ENCODE data around the gene TPRG1L.
"Not testable (repeated sequence)": the region's sequence is repeated elsewhere in the genome, so short reads cannot be mapped to it uniquely, and the experiment has no call there.

The TPRG1L gene

DNA sequence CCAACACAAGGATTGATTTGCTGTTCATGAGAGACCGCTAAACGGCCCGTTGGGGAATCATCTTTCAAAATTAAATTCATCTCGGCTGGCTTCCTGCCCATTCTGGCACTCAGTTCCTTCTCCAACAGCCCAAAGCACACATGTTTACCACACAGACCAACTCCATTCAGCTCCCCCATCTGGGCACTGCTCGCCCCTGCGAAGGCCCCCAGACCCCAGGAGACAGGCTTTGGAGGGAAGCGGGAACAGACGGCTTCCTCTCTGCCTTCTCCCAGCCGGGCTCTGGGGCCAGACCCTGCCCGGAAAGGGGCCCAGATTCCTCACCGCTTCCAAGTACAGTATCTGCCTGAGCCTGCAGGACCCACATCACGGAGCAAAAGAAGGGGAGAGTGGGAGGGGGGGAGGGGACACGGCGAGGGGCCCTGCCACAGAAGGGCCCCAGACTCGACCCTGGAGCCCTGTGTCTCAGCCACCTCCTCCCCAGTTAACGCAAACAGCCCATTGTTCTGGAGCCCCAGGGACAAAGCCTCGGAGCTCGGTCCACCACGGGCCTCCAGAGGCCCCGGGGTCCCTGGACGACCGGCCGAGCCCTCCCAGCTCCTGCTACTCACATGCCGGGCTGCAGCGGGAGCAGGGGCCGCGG lies 14.2 kb upstream of the TPRG1L start:
- peaks cover 5% of the 10 kb centered on the region for H3K27me3 Mint-ChIP-seq
- peaks cover 4% of the 10 kb centered on the region for H3K4me1 Mint-ChIP-seq (ENCODE audit: low read depth)
- H3K36me3 Mint-ChIP-seq = no peaks in the 10 kb centered on the region
- H3K4me3 Mint-ChIP-seq = peak overlapping the region; percentile 65
- H3K9me3 Mint-ChIP-seq (ENCODE audit: low read depth) = no peaks in the 10 kb centered on the region
- no peak overlapping the region for H3K27ac Mint-ChIP-seq

DNA sequence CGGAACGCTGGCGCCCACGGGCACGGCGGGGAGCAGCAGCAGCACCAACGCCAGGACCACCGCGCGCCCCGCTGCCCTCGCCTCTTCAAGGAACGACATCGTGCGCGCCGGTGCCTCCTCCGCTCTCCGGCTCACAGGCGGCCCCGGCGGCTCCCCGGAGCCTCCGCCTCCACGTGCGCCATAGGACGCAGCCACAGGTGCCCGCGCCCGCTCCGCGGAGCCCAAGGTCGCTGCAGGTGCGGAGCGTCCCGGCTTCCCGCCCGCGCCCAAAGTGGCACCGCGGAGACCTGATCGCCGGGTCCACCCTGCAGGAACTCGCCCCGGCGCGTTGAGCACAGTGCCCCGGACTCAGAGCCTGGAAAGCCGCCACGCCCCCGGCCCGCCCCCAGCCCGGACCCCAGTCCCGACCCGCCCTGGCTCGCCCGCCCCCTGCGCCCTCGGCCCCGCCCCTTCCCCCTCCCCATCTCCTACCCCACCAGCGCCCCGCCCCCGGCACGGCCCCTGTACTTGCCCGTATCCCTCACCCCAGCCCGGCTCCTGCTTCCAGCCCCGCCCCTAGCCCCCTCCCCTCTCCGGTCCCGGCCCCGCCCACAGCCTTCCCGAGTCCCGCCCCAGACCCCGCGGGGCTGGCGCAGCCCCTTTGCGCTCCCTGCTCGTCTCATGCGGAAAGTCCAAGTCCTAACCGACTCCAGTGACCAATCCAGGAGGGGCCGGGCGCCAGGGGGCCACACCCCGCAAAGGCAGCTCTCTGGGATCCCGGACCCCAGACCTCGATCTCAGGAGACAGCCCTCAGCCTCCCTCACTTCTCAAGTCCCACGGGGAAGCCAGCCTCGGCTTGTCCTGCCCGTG lies 13.4 kb upstream of the TPRG1L start, which contains the start of gene MEGF6:
MEGF6 (minus strand) TSS at position 339 of the 850 bp plus-strand sequence; CDS start at position 99, 240 bp downstream.
- peaks cover 5% of the 10 kb centered on the region for H3K27me3 Mint-ChIP-seq
- peak within 1 kb of the TSS; percentile 69 for H3K4me3 Mint-ChIP-seq
- peaks cover 4% of the 10 kb centered on the region for H3K4me1 Mint-ChIP-seq (ENCODE audit: low read depth)
- no peaks in the 10 kb centered on the region for H3K36me3 Mint-ChIP-seq
- H3K9me3 Mint-ChIP-seq (ENCODE audit: low read depth) = no peaks in the 10 kb centered on the region
- H3K27ac Mint-ChIP-seq = no peak within 1 kb of the TSS

DNA sequence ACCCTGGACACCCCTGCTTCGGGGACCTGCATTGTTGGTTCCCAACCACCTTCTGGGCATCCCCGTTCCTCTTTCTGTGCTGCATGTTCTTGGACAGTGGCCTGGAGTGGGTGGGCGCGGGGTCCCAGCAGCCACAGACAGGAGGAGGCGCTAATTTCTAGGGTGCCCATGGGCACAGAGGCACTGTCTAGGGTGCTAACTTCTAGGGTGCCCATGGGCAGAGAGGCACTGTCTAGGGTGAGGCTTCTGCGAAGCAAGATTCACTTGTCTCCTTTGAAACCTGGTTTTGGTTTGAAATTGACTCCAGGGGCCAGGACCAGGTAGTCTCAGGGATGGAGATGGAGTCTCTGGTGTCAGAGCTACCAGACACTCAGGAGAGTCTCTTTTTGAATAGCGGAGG lies 12.7 kb upstream of the TPRG1L start:
- H3K4me3 Mint-ChIP-seq = peak overlapping the region; percentile 69
- H3K4me1 Mint-ChIP-seq (ENCODE audit: low read depth) = peaks cover 4% of the 10 kb centered on the region
- no peaks in the 10 kb centered on the region for H3K36me3 Mint-ChIP-seq
- H3K9me3 Mint-ChIP-seq (ENCODE audit: low read depth) = no peaks in the 10 kb centered on the region
- no peak overlapping the region for H3K27ac Mint-ChIP-seq
- H3K27me3 Mint-ChIP-seq = peaks cover 5% of the 10 kb centered on the region

DNA sequence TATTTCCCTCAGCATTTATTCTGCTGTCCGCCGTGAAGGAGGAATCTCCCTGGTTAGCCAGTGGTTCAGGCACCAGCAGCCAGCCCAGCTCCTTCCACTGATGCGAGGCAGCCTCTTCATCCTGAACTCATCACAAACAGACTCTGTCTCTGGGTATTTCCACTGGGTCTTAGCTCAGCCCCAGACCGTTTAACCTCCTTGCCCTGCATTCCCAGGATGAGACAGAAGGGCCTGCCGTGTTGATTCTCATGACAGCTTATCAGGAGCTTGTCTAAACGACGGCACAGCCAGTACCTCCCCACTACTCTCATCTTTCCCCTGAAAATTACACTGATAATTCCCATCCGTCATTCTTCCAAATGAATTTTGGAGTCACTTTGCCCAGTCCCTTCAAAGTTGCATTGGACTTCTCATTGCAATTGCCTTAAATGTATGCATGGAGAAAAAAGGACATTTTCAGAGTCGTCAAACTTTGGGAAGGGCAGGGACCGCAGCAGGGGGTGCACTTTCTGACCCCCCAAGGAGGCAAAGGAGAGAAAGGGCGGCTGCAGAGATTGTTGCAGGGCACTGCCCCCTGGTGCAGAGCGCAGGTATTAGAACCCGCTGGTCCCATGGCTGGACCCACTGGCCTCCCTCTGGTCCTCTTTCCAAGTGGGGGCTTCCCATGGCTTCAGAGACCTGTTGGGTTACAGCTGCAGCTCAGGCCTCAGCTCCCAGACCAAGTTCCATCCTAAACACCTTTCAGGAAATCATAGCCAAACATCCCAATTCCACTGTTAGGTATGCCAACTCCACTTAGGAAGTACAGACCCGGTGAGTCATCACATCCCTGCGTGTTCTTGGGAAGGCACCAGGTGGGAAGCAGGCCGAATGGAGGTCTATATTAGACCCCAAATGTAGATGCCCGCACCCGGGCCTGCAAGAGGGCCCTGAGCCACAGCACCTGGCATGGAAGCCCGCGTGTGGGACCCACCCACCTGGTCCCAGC lies 9.8 kb upstream of the TPRG1L start:
- Mint-ChIP-seq H3K36me3 (no peaks in the 10 kb centered on the region), H3K27ac (no peak overlapping the region), H3K4me1 (ENCODE audit: low read depth) (peaks cover 14% of the 10 kb centered on the region), H3K4me3 (no peak overlapping the region), H3K9me3 (ENCODE audit: low read depth) (no peaks in the 10 kb centered on the region), H3K27me3 (peaks cover 2% of the 10 kb centered on the region)

DNA sequence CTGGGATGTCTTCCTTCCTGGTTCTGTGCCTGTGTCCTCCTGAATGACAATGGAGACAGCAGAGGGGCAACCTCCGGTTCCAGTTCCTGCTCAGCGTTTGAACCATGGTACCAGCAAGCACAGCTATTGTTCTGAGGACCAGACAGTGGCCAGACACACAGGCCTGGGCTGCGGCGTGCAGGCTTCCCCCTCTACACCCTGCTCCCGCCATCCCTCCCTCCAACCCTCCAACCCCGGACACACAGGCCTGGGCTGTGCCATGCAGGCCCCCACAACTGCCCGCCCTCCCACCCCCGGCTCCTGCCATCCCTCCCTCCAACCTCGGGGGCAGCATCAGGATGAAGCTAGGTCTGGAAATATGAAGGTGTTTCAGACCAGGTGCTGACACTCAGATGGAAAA lies 8.0 kb upstream of the TPRG1L start:
- Mint-ChIP-seq H3K27ac (no peak overlapping the region), H3K27me3 (no peaks in the 10 kb centered on the region), H3K36me3 (no peaks in the 10 kb centered on the region), H3K4me3 (no peak overlapping the region), H3K4me1 (ENCODE audit: low read depth) (peaks cover 18% of the 10 kb centered on the region), H3K9me3 (ENCODE audit: low read depth) (no peaks in the 10 kb centered on the region)

DNA sequence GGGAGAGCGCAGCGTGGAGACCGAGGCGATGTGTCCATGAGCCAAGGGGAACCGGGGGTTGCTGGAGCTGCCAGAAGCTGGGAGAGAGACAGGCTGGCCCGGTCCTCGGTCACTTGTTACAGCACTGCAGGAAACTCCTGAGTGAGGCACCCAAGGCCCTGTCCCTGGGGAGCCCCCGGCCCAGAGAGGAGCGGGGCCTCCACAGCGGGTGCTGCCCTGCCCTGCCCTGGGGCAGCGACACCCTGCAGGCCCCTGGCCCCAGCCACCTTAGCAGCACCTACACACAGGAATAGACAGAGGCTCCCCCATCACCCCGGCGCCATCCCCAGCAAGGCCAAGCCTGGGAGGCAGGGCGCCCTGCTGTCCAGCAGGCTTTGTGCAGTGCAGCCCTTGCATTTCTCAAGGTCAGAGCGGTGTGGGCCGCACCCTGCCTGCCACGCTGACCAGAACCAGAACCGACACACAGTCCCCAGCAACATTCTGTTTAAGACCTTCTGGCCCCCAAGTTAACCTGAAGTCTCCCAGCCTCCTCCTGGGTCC lies 6.9 kb upstream of the TPRG1L start:
- no peaks in the 10 kb centered on the region for H3K9me3 Mint-ChIP-seq (ENCODE audit: low read depth)
- no peaks in the 10 kb centered on the region for H3K36me3 Mint-ChIP-seq
- H3K27ac Mint-ChIP-seq = no peak overlapping the region
- H3K27me3 Mint-ChIP-seq = no peaks in the 10 kb centered on the region
- H3K4me3 Mint-ChIP-seq = no peak overlapping the region
- H3K4me1 Mint-ChIP-seq (ENCODE audit: low read depth) = peaks cover 25% of the 10 kb centered on the region

DNA sequence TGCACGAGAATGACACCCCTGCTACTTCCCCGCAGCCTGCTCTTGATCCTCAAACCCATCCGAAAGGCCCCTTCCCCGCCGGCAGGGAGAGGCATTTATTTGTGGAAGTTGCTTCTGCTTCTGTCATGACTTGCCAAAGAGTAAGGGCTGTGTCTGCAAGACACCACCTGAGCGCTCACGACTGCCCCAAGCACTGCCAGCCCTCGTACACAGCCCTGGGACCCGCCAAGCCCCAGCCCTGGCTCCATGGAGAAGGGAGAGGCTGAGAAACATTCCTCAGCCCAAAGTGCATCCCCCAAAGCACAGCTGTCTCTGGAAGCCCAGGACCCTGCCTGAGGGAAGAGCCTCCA lies 6.3 kb upstream of the TPRG1L start:
- no peak overlapping the region for H3K27ac Mint-ChIP-seq

DNA sequence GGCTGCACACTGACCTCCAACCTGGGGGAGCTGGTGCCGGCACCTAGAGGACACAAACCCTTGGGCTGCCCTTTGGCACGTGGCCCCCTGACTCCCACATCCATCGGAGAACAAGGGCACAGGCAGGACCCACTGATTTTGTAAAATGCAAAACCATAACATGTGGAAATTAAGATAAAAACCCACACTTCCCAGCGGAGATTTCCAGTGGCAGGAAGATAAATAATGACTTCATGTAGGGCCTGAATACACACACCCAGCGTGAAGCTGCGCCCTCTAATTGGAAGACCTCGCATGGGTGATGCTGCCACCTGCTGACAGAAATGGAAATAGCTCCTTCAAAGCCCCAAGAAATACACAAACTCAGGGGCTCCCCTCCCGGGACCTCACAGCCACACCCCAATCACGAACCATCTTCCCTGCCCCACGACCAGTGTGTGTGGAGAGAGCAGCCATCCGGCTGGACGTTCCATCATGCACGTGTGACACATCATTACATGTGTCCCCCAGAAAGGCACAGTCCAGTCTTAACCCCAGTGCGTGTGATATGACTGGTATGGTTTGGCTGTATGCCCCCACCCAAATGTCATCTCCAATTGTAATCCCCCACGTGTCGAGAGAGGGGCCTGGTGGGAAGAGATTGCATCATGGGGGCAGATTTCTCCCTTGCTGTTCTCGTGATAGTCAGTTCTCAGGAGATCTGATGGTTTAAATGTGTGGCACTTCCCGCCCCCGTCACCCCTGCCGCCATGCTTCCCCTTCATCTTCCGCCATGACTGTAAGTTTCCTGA lies 5.7 kb upstream of the TPRG1L start:
- Mint-ChIP-seq H3K36me3 (no peaks in the 10 kb centered on the region), H3K4me1 (ENCODE audit: low read depth) (peaks cover 37% of the 10 kb centered on the region), H3K4me3 (no peak overlapping the region), H3K9me3 (ENCODE audit: low read depth) (no peaks in the 10 kb centered on the region), H3K27me3 (no peaks in the 10 kb centered on the region), H3K27ac (peak overlapping the region; percentile 54)

More for the DNA sequence above, 6.3 kb upstream of the TPRG1L start:
- Mint-ChIP-seq H3K27me3 (no peaks in the 10 kb centered on the region), H3K36me3 (no peaks in the 10 kb centered on the region), H3K4me3 (no peak overlapping the region), H3K4me1 (ENCODE audit: low read depth) (peaks cover 31% of the 10 kb centered on the region), H3K9me3 (ENCODE audit: low read depth) (no peaks in the 10 kb centered on the region)

DNA sequence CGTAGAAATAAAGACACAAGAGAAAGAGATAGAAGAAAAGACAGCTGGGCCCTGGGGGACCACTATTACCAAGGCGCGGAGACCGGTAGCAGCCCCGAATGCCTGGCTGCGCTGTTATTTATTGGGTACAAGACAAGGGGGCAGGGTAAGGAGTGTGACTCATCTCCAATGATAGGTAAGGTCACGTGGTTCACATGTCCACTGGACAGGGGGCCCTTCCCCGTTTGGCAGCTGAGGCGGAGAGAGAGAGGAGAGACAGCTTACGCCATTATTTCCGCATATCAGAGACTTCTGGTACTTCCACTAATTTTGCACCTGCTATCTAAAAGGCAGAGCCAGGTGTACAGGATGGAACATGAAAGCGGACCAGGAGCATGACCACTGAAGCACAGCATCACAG lies 4.1 kb upstream of the TPRG1L start:
- Mint-ChIP-seq H3K4me1 (ENCODE audit: low read depth) (peaks cover 43% of the 10 kb centered on the region), H3K27me3 (no peaks in the 10 kb centered on the region), H3K9me3 (ENCODE audit: low read depth) (no peaks in the 10 kb centered on the region), H3K4me3 (no peak overlapping the region), H3K27ac (no peak overlapping the region), H3K36me3 (no peaks in the 10 kb centered on the region)

DNA sequence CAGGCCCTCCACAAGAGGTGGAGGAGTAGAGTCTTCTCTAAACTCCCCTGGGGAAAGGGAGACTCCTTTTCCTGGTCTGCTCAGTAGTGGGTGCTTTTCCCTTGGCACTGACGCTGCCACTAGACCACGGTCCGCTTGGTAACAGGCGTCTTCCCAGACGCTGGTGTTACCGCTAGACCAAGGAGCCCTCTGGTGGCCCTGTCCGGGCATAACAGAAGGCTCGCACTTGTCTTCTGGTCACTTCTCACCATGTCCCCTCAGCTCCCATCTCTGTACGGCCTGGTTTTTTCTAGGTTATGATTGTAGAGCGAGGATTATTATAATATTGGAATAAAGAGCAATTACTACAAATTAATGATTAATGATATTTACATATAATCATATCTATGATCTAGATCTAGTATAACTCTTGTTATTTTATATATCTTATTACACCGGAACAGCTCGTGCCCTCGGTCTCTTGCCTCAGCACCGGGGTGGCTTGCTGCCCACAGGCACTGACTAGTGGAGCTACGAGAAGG lies 3.6 kb upstream of the TPRG1L start:
- not testable (repeated sequence) for H3K9me3 Mint-ChIP-seq (ENCODE audit: low read depth); H3K27me3 Mint-ChIP-seq; H3K4me3 Mint-ChIP-seq; H3K27ac Mint-ChIP-seq; H3K36me3 Mint-ChIP-seq
- peaks cover 48% of the 10 kb centered on the region for H3K4me1 Mint-ChIP-seq (ENCODE audit: low read depth)

DNA sequence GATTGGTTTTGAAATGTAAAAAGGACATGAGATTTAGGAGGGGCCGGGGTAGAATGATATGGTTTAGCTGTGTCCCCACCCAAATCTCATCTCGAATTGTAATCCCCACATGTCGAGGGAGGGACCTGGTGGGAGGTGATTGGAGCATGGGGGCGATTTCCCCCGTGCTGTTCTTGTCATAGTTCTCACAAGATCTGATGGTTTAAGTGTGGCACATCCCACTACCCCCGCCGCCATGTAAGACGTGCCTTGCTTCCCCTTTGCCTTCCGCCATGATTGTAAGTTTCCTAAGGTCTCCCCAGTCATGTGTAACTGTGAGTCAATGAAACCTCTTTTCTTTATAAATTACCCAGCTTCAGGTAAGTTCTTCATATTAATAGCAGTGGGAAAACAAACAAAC lies 2.7 kb upstream of the TPRG1L start:
- H3K36me3 Mint-ChIP-seq; H3K27me3 Mint-ChIP-seq; H3K27ac Mint-ChIP-seq; H3K9me3 Mint-ChIP-seq (ENCODE audit: low read depth): not testable (repeated sequence)
- H3K4me1 Mint-ChIP-seq (ENCODE audit: low read depth) = peaks cover 49% of the 10 kb centered on the region
- peak overlapping the region; percentile 64 for H3K4me3 Mint-ChIP-seq

DNA sequence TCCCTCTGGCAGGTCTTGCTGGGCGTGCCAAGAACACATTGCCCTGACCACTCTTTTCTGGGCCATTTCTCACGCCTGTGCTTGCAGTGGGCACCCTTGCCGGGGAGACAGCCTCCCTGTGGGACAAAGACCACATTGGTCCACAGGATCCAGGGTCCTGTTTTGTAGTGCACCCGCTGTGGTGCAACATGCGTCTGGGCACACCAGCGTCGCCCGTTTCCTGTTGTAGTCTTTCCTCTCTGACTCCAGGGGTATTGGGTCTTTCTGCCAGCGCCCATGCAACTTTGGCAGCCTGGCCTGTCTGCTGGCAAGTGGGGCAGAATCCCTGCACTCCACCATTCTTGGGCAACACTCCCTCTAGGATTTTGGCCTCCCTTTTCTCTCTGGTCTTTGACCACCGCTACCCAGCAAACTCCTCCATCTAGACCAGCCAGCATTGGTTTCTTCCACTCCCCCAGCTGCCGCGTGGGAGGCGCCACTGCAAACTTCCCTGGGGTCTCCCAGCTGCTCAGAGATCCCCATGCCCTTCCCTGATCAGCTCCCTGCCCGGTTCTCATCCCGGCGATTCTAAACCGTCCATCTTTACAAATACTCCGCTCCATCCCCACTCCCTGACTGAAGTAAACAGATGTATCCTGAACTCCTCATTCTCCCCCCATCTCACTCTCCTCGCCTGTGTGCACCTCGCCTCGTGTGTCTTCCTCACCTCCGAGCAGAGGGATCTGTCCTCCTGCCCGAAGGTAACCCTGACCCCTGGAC lies 1.2 kb upstream of the TPRG1L start:
- Mint-ChIP-seq H3K4me3 (peak overlapping the region; percentile 93), H3K9me3 (ENCODE audit: low read depth) (no peaks in the 10 kb centered on the region), H3K27me3 (no peaks in the 10 kb centered on the region), H3K36me3 (no peaks in the 10 kb centered on the region), H3K4me1 (ENCODE audit: low read depth) (peaks cover 49% of the 10 kb centered on the region), H3K27ac (peak overlapping the region; percentile 16)

DNA sequence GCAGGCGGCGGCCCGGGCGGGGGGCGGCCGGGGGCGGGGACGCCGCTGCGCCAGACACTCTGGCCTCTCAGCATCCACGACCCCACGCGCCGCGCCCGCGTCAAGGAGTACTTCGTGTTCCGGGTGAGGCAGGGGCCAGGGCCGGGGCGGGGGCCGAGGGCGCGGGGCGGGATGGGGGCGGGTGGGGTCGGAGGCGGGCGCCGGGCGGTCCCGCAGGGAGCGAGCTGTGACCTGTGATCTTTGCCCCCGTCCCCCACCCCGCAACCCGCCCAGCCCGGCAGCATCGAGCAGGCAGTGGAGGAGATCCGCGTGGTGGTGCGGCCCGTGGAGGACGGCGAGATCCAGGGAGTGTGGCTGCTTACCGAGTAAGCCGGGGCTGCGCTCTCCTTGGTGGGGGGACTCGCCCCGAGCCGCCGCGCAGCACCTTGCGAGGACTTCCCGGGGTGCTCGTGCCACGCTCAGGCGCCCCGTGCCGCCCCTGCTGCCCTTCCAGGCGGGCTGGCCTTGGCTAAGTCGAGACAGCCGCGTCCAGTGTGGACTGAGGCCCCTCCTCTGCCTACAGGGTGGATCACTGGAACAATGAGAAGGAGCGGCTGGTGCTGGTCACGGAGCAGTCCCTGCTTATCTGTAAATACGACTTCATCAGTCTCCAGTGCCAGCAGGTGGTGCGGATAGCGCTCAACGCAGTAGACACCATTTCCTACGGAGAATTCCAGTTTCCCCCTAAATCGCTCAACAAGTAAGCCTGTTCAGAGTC lies 514 bp downstream of the TPRG1L start:
- Mint-ChIP-seq H3K27me3 (no peaks in the 10 kb centered on the region), H3K36me3 (no peaks in the 10 kb centered on the region), H3K4me1 (ENCODE audit: low read depth) (peaks cover 39% of the 10 kb centered on the region), H3K9me3 (ENCODE audit: low read depth) (no peaks in the 10 kb centered on the region), H3K4me3 (peak overlapping the region; percentile 93), H3K27ac (peak overlapping the region; percentile 34)
